ENCODE measurements around the gene GPM6B.

Gene GPM6B

GRCh38 chrX:13834355-13834754, 17.5 kb upstream of the GPM6B start:
- Mint-ChIP-seq H3K36me3 (no peaks in the 10 kb centered on the region), H3K27ac (no peak overlapping the region), H3K4me3 (no peak overlapping the region), H3K9me3 (no peaks in the 10 kb centered on the region), H3K4me1 (no peaks in the 10 kb centered on the region)
- ATAC-seq (no peak), DNase-seq (ENCODE audit: low spot score in 2 of 2) (no peak)

GRCh38 chrX:13829983-13830382, 13.1 kb upstream of the GPM6B start:
- H3K4me1 Mint-ChIP-seq, result no peaks in the 10 kb centered on the region
- no peak overlapping the region for H3K27ac Mint-ChIP-seq
- no peaks in the 10 kb centered on the region for H3K36me3 Mint-ChIP-seq
- DNase-seq (ENCODE audit: low spot score in 2 of 2) (no peak), ATAC-seq (no peak)
- H3K9me3 Mint-ChIP-seq, result no peaks in the 10 kb centered on the region
- H3K4me3 Mint-ChIP-seq, result no peak overlapping the region

DNA sequence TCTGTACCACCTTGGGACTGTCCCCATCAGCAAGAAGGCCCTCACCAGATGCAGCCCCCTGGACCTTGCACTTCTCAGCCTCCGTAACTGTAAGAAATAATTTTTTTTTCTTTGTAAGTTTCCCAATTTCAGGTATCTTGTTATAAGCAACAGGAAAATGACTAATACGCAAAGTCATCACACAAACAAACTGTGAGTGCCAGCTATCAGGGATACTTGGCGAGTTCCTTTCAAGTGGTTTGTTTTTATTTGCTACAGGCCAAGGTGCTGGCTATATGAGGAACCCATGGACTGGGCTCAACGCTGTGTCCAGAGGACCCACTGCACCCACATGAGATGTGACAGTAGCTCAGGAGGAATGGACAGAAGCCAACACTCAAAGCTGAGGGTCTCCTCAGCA, 11.5 kb upstream of the GPM6B start:
- no peak overlapping the region for H3K4me3 Mint-ChIP-seq
- H3K27ac Mint-ChIP-seq, result no peak overlapping the region
- H3K9me3 Mint-ChIP-seq, result no peaks in the 10 kb centered on the region
- H3K36me3 Mint-ChIP-seq, result no peaks in the 10 kb centered on the region
- no peaks in the 10 kb centered on the region for H3K4me1 Mint-ChIP-seq
- DNase-seq (ENCODE audit: low spot score in 2 of 2), result no peak
- no peak for ATAC-seq

DNA sequence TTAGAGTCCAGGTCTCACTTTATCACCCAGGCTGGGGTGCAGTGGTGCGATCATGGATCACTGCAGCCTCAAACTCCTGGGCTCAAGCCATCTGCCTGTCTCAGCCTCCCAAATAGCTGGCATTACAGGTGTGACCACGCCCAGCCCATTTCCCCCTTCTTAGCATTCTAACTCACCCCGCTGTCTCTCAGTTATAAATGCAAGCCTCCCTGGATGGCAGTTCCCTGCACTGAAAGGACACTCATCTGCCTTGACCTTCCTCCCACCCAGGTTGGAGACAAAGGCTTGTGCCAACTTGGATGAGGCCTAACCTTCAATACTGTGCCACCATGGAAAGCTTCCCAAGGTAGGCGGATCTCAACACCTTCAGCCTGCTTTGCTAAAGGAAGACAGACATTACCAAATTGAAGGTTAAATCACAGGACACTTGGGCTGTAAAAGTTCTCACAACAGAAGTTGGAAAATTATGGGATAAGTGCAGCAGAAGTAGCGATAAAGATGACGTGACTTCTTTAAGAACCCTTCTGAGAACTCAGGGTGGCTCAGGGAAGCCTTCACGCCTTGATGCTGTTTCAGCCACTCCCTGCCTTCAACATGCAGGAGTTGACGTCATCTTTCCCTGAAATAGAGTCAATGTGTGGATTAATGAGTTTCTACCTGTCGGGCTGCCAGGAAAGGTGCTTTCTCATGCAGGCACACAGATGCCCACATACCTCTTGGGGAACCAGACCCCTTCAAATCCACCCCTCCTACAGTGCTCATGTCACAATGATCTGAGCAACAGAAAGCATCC, 10.6 kb upstream of the GPM6B start:
- no peak for ATAC-seq
- Mint-ChIP-seq H3K9me3 (no peaks in the 10 kb centered on the region), H3K36me3 (no peaks in the 10 kb centered on the region), H3K4me1 (no peaks in the 10 kb centered on the region), H3K4me3 (no peak overlapping the region), H3K27ac (no peak overlapping the region)
- no peak for DNase-seq (ENCODE audit: low spot score in 2 of 2)

DNA sequence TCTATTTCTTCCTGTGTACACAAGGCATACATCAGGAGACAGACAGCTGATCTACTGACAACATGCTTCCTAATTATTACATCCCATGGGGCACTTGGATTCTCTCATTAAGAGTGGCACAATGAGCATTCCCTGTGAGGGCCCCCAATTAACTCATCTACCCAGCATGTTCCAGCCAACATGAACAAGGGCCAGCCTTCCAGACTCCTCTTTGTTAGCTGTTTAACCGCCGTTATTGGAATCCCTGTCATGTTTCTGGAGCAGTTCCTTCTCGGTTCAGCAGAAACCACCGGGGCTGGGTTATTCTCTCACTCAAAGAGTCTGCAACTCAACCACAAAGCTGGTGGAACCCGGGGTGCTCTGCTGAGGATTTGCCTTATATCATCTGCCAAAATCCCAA, 9.9 kb upstream of the GPM6B start:
- Mint-ChIP-seq H3K36me3 (no peaks in the 10 kb centered on the region), H3K27ac (no peak overlapping the region), H3K9me3 (no peaks in the 10 kb centered on the region), H3K4me3 (no peak overlapping the region), H3K4me1 (no peaks in the 10 kb centered on the region)
- ATAC-seq, result no peak
- no peak for DNase-seq (ENCODE audit: low spot score in 2 of 2)

- H3K9me3 Mint-ChIP-seq, result no peaks in the 10 kb centered on the region
- DNase-seq (ENCODE audit: low spot score in 2 of 2) (no peak), ATAC-seq (no peak)
- no peak overlapping the region for H3K4me3 Mint-ChIP-seq
- H3K27ac Mint-ChIP-seq, result no peak overlapping the region
- no peaks in the 10 kb centered on the region for H3K4me1 Mint-ChIP-seq
- H3K36me3 Mint-ChIP-seq, result no peaks in the 10 kb centered on the region
Observed at GRCh38 chrX:13825178-13825762, 8.4 kb upstream of the GPM6B start.

GRCh38 chrX:13824746-13825145, 7.9 kb upstream of the GPM6B start:
- Mint-ChIP-seq H3K4me1 (no peaks in the 10 kb centered on the region), H3K36me3 (no peaks in the 10 kb centered on the region), H3K4me3 (no peak overlapping the region), H3K9me3 (no peaks in the 10 kb centered on the region), H3K27ac (no peak overlapping the region)
- DNase-seq (ENCODE audit: low spot score in 2 of 2) (no peak), ATAC-seq (no peak)

GRCh38 chrX:13821738-13822137, 4.8 kb upstream of the GPM6B start:
- Mint-ChIP-seq H3K9me3 (no peaks in the 10 kb centered on the region), H3K36me3 (no peaks in the 10 kb centered on the region), H3K27ac (no peak overlapping the region), H3K4me1 (no peaks in the 10 kb centered on the region), H3K4me3 (no peak overlapping the region)
- ATAC-seq, result no peak
- DNase-seq (ENCODE audit: low spot score in 2 of 2), result no peak

DNA sequence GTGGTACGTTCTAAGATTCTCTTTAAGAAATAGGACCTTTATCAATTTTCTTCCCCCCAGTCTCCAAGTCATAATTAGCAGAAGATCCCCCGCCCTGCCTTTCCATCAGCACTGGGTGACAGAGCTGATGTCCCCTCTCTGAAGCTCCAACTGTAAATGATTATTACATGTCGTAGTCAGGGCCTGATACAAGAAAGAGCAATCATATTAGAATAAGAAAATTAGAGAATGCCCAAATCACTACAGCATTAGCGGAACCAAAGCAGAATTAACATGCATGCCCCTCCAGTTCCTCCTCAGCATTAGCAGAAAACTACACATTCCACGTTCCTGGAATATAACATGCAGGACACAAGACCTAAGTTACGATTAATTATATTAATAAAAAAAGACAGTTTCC, 717 bp downstream of the GPM6B start:
- DNase-seq (ENCODE audit: low spot score in 2 of 2) (no peak), ATAC-seq (no peak)
- H3K36me3 Mint-ChIP-seq, result no peaks in the 10 kb centered on the region
- H3K9me3 Mint-ChIP-seq, result no peaks in the 10 kb centered on the region
- H3K4me1 Mint-ChIP-seq, result no peaks in the 10 kb centered on the region
- no peak overlapping the region for H3K4me3 Mint-ChIP-seq
- no peak overlapping the region for H3K27ac Mint-ChIP-seq

DNA sequence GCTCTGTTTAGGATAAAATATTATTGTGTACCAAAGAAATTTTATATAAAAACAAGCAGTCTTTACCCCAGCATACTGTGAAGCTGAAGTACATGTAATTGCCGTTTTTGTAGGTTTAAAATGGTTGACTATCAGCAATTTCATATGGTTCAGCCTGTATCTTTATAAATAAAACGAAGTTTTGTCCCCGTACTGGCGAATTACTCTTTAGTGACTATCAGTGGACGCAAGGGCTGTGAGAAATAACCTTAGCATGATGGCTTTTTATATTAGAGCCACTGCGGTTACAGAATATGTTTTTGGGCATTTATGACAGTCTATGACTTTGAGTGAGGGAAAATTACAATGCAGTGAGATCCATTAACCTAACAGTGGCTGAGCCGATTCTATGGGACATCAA, 1.2 kb downstream of the GPM6B start:
- Mint-ChIP-seq H3K9me3 (no peaks in the 10 kb centered on the region), H3K4me3 (no peak overlapping the region), H3K4me1 (no peaks in the 10 kb centered on the region), H3K36me3 (no peaks in the 10 kb centered on the region), H3K27ac (no peak overlapping the region)
- ATAC-seq (no peak), DNase-seq (ENCODE audit: low spot score in 2 of 2) (no peak)

DNA sequence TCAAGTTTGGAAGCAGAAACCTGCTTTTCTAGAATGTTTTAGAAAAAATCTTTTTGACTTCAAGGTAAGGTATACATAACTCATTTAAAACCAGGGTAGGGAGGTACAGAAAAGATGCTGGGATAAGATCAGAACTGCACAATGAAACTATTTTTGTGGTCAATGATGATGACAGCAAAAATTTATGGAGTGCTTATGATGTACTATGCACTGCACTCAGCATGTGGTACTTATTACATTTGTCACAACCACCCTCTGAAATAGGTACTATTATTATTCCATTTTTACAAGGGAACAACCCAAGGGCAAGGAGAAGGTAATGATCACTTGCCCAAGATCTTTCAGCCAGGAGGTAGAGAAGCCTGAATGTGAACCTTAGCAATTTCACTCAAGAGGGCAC, 8.0 kb downstream of the GPM6B start:
- DNase-seq (ENCODE audit: low spot score in 2 of 2), result no peak
- H3K27ac Mint-ChIP-seq, result no peak overlapping the region
- H3K36me3 Mint-ChIP-seq, result no peaks in the 10 kb centered on the region
- ATAC-seq, result no peak
- H3K4me1 Mint-ChIP-seq, result no peaks in the 10 kb centered on the region
- no peak overlapping the region for H3K4me3 Mint-ChIP-seq
- no peaks in the 10 kb centered on the region for H3K9me3 Mint-ChIP-seq

DNA sequence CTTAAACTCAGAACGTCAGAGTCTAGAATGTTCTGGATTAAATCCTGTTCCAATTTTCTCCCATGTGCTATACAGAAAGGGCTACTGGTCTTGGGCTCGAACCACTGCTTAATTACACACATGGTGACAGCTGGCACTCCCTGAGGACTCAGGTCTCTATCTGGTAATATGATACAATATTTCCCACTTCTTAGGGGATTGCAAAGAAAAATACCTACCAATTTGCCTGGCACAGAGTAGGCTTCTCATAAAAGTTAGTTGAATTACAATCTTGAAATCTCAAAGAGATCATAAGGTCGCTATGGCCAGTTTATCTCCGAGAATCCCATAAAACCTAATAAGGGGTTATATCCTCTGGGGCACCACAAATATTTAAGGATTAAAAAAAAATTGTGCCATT, 8.6 kb downstream of the GPM6B start:
- no peaks in the 10 kb centered on the region for H3K9me3 Mint-ChIP-seq
- H3K4me1 Mint-ChIP-seq, result no peaks in the 10 kb centered on the region
- no peak for ATAC-seq
- no peak for DNase-seq (ENCODE audit: low spot score in 2 of 2)
- no peak overlapping the region for H3K27ac Mint-ChIP-seq
- no peaks in the 10 kb centered on the region for H3K36me3 Mint-ChIP-seq
- H3K4me3 Mint-ChIP-seq, result no peak overlapping the region

- Mint-ChIP-seq H3K4me3 (no peak overlapping the region), H3K4me1 (no peaks in the 10 kb centered on the region)
Observed at GRCh38 chrX:13805241-13805640, 11.7 kb downstream of the GPM6B start.

DNA sequence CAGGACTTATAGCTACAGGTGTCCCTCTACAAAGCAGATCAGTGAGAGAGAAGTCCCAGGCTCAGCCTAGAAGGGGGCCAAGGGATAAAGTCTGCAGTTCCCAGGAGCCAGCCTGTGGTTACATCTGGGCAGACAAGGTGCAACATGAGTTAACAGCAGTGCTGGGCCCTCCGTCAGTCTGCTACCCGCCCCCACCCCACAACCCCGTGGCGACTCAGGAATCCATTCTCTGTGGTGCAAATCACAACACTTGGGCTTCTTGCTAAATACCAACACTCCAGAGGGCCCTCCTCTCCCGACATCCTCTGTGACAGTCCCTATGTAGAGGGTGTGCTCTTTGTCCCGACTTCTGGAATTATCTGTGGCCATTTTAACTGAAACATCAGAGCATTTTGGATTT, 13.8 kb downstream of the GPM6B start:
- Mint-ChIP-seq H3K4me1 (no peaks in the 10 kb centered on the region), H3K36me3 (no peaks in the 10 kb centered on the region), H3K4me3 (no peak overlapping the region), H3K9me3 (no peaks in the 10 kb centered on the region), H3K27ac (no peak overlapping the region)
- DNase-seq (ENCODE audit: low spot score in 2 of 2), result no peak
- no peak for ATAC-seq

More at GRCh38 chrX:13805241-13805640, 11.7 kb downstream of the GPM6B start:
- no peak for DNase-seq (ENCODE audit: low spot score in 2 of 2)
- no peak for ATAC-seq
- H3K9me3 Mint-ChIP-seq, result no peaks in the 10 kb centered on the region
- H3K36me3 Mint-ChIP-seq, result no peaks in the 10 kb centered on the region
- H3K27ac Mint-ChIP-seq, result no peak overlapping the region

GRCh38 chrX:13798184-13798583, 18.7 kb downstream of the GPM6B start:
- no peak for ATAC-seq
- no peak overlapping the region for H3K4me3 Mint-ChIP-seq
- no peak for DNase-seq (ENCODE audit: low spot score in 2 of 2)

GRCh38 chrX:13797512-13797911, 19.4 kb downstream of the GPM6B start:
- H3K36me3 Mint-ChIP-seq, result no peaks in the 10 kb centered on the region
- no peak for ATAC-seq
- H3K4me1 Mint-ChIP-seq, result no peaks in the 10 kb centered on the region
- H3K27ac Mint-ChIP-seq, result no peak overlapping the region
- no peak for DNase-seq (ENCODE audit: low spot score in 2 of 2)
- H3K4me3 Mint-ChIP-seq, result no peak overlapping the region
- no peaks in the 10 kb centered on the region for H3K9me3 Mint-ChIP-seq

More at GRCh38 chrX:13798184-13798583, 18.7 kb downstream of the GPM6B start:
- Mint-ChIP-seq H3K4me1 (no peaks in the 10 kb centered on the region), H3K27ac (no peak overlapping the region), H3K9me3 (no peaks in the 10 kb centered on the region), H3K36me3 (no peaks in the 10 kb centered on the region)

All from stimulated activated effector memory CD8-positive, alpha-beta T cell treated with anti-CD3 and anti-CD28 coated beads, Interleukin-12 subunit alpha, Interleukin-12 subunit beta, amount 100 ng/mL, for 72 hours (primary cell).